Endothelial cell (in vitro differentiated cells): ENCODE results near the gene ALCAM. TPM values are rescaled to one million over a fixed set of nuclear protein-coding genes. Genes with fewer than 3 reads are reported as not detected.
"Not testable (repeated sequence)": the region's sequence is repeated elsewhere in the genome, so short reads cannot be mapped to it uniquely, and the experiment has no call there.

Source experiments
- DNase-seq: peaks from one replicate; pipeline ENCODE4 v3.0.0; 2021; ENCODE audit warnings: low spot score
- H3K27ac Mint-ChIP-seq: one replicate; pipeline ENCODE4 v1.8.0; 2021; ENCODE audit warnings: mixed read lengths, inconsistent platforms; ENCODE audit not compliant: unreplicated experiment
- H3K27me3 Mint-ChIP-seq: one replicate; pipeline ENCODE4 v1.8.0; 2021; ENCODE audit warnings: mild to moderate bottlenecking, moderate library complexity, mixed read lengths, inconsistent platforms; ENCODE audit not compliant: unreplicated experiment
- H3K36me3 Mint-ChIP-seq: one replicate; pipeline ENCODE4 v1.8.0; 2021; ENCODE audit warnings: mild to moderate bottlenecking, low read depth, mixed read lengths, inconsistent platforms; ENCODE audit not compliant: unreplicated experiment
- H3K4me1 Mint-ChIP-seq: one replicate; pipeline ENCODE4 v1.8.0; 2021; ENCODE audit warnings: mild to moderate bottlenecking, mixed read lengths, inconsistent platforms; ENCODE audit not compliant: unreplicated experiment
- H3K4me3 Mint-ChIP-seq: one replicate; pipeline ENCODE4 v1.8.0; 2021; ENCODE audit warnings: mild to moderate bottlenecking, mixed read lengths, inconsistent platforms; ENCODE audit not compliant: unreplicated experiment
- H3K9me3 Mint-ChIP-seq: one replicate; pipeline ENCODE4 v1.8.0; 2021; ENCODE audit warnings: mixed read lengths, inconsistent platforms; ENCODE audit not compliant: unreplicated experiment
- CTCF ChIP-seq: fragments of 200-600 bp; sonication (generic); IDR thresholded peaks from one replicate; pipeline ENCODE4 v1.5.0; 2021; ENCODE audit warnings: antibody characterized with exemption; ENCODE audit not compliant: unreplicated experiment
- total RNA-seq: library from RNA; stranded (reverse); fragmentation: NEBNext Ultra II Directional; extraction: Animal tissue kit (Norgen Biotek cat#: 25700); gene quantifications from one replicate; pipeline ENCODE4 v1.2.1, GENCODE V29; 2021; ENCODE audit not compliant: unreplicated experiment

The ALCAM gene
- total RNA-seq, 1 donor from 2014 or later, result 14.0 TPM

- no peak for TF ChIP-seq CTCF
- Mint-ChIP-seq H3K4me1 (no peaks in the 10 kb centered on the region), H3K4me3 (no peak overlapping the region), H3K36me3 (no peaks in the 10 kb centered on the region), H3K9me3 (no peaks in the 10 kb centered on the region), H3K27ac (no peak overlapping the region), H3K27me3 (no peaks in the 10 kb centered on the region)
- DNase-seq, result no peak
These were observed 34.5 kb downstream of the ALCAM start for GRCh38 chr3:105401254-105401653.

- Mint-ChIP-seq H3K9me3 (no peaks in the 10 kb centered on the region), H3K4me1 (no peaks in the 10 kb centered on the region), H3K36me3 (no peaks in the 10 kb centered on the region), H3K27ac (no peak overlapping the region), H3K27me3 (no peaks in the 10 kb centered on the region), H3K4me3 (no peak overlapping the region)
- no peak for TF ChIP-seq CTCF
- no peak for DNase-seq
These were observed 35.0 kb downstream of the ALCAM start for GRCh38 chr3:105401691-105402149.

- Mint-ChIP-seq H3K9me3 (no peaks in the 10 kb centered on the region), H3K27ac (no peak overlapping the region), H3K4me3 (no peak overlapping the region), H3K4me1 (no peaks in the 10 kb centered on the region), H3K27me3 (no peaks in the 10 kb centered on the region), H3K36me3 (no peaks in the 10 kb centered on the region)
- DNase-seq, result no peak
- no peak for TF ChIP-seq CTCF
These were observed 35.6 kb downstream of the ALCAM start for GRCh38 chr3:105402287-105402801.

- DNase-seq, H3K4me3 Mint-ChIP-seq, H3K36me3 Mint-ChIP-seq, H3K27ac Mint-ChIP-seq, H3K27me3 Mint-ChIP-seq, H3K4me1 Mint-ChIP-seq, H3K9me3 Mint-ChIP-seq: not testable (repeated sequence)
These were observed 36.3 kb downstream of the ALCAM start for GRCh38 chr3:105403034-105403433.

- H3K4me1 Mint-ChIP-seq, result no peaks in the 10 kb centered on the region
- H3K27me3 Mint-ChIP-seq, result peaks cover 2% of the 10 kb centered on the region
- no peak for DNase-seq
- no peaks in the 10 kb centered on the region for H3K36me3 Mint-ChIP-seq
- H3K4me3 Mint-ChIP-seq, result no peak overlapping the region
- no peak overlapping the region for H3K27ac Mint-ChIP-seq
- no peaks in the 10 kb centered on the region for H3K9me3 Mint-ChIP-seq
- no peak for TF ChIP-seq CTCF
These were observed 39.6 kb downstream of the ALCAM start for GRCh38 chr3:105406268-105406667.
